Osteocyte (in vitro differentiated cells): ENCODE results near the gene MEX3B. TPM values are rescaled to one million over a fixed set of nuclear protein-coding genes. Genes with fewer than 3 reads are reported as not detected.
"Not testable (repeated sequence)": the region's sequence is repeated elsewhere in the genome, so short reads cannot be mapped to it uniquely, and the experiment has no call there.

Source experiments
- DNase-seq: peaks from one replicate; pipeline ENCODE4 v3.0.0; 2021; ENCODE audit warnings: mixed read lengths; ENCODE audit not compliant: unreplicated experiment; ENCODE audit errors: extremely low spot score
- H3K27ac Mint-ChIP-seq: one replicate; pipeline ENCODE4 v1.8.0; 2021; ENCODE audit warnings: mild to moderate bottlenecking, mixed read lengths; ENCODE audit not compliant: unreplicated experiment
- H3K27me3 Mint-ChIP-seq: one replicate; pipeline ENCODE4 v1.8.0; 2021; ENCODE audit warnings: mixed read lengths; ENCODE audit not compliant: unreplicated experiment
- H3K36me3 Mint-ChIP-seq: one replicate; pipeline ENCODE4 v1.8.0; 2021; ENCODE audit warnings: mixed read lengths; ENCODE audit not compliant: unreplicated experiment
- H3K4me1 Mint-ChIP-seq: one replicate; pipeline ENCODE4 v1.8.0; 2021; ENCODE audit warnings: mixed read lengths; ENCODE audit not compliant: unreplicated experiment
- H3K4me3 Mint-ChIP-seq: one replicate; pipeline ENCODE4 v1.8.0; 2021; ENCODE audit warnings: mild to moderate bottlenecking, moderate library complexity, mixed read lengths; ENCODE audit not compliant: unreplicated experiment
- H3K9me3 Mint-ChIP-seq: one replicate; pipeline ENCODE4 v1.8.0; 2021; ENCODE audit warnings: mixed read lengths; ENCODE audit not compliant: unreplicated experiment
- total RNA-seq: library from RNA; stranded (reverse); gene quantifications from 2 replicates; pipeline ENCODE4 v1.2.1, GENCODE V29; 2021
- TF ChIP-seq, protein P1 (sequence below): fragments of 200-600 bp; sonication (generic); IDR thresholded peaks from 2 replicates; pipeline ENCODE4 v1.5.0; 2021; ENCODE audit warnings: antibody characterized with exemption, mild to moderate bottlenecking, moderate library complexity

MEX3B gene
- total RNA-seq, 1 donor from 2014 or later = 22.7 TPM

DNA sequence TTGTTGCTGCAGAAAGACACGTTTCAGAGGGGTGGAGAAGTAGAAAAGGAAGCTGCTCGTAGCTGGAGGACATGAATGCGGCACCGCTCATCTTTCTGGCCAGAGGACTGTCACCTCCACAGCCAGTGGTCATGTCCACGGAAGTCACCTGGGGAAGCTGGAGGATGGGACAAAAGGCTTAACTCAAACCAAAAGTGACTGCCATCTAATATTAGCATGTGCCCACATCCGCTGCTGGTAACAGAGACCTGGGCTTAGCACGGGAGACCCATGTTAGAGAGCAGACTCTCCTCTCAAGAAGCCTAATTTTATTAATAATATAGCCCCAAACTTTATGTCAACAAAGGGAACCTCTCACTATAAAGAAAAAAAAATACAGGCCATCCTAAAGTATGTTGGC lies 5.9 kb downstream of the MEX3B start:
- TF ChIP-seq, protein P1, sequence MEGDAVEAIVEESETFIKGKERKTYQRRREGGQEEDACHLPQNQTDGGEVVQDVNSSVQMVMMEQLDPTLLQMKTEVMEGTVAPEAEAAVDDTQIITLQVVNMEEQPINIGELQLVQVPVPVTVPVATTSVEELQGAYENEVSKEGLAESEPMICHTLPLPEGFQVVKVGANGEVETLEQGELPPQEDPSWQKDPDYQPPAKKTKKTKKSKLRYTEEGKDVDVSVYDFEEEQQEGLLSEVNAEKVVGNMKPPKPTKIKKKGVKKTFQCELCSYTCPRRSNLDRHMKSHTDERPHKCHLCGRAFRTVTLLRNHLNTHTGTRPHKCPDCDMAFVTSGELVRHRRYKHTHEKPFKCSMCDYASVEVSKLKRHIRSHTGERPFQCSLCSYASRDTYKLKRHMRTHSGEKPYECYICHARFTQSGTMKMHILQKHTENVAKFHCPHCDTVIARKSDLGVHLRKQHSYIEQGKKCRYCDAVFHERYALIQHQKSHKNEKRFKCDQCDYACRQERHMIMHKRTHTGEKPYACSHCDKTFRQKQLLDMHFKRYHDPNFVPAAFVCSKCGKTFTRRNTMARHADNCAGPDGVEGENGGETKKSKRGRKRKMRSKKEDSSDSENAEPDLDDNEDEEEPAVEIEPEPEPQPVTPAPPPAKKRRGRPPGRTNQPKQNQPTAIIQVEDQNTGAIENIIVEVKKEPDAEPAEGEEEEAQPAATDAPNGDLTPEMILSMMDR = no peak
- no peaks in the 10 kb centered on the region for H3K9me3 Mint-ChIP-seq
- H3K4me1 Mint-ChIP-seq = peaks cover 27% of the 10 kb centered on the region
- no peak overlapping the region for H3K4me3 Mint-ChIP-seq
- H3K36me3 Mint-ChIP-seq = peaks cover 13% of the 10 kb centered on the region
- no peak overlapping the region for H3K27ac Mint-ChIP-seq
- no peak for DNase-seq
- H3K27me3 Mint-ChIP-seq = no peaks in the 10 kb centered on the region

DNA sequence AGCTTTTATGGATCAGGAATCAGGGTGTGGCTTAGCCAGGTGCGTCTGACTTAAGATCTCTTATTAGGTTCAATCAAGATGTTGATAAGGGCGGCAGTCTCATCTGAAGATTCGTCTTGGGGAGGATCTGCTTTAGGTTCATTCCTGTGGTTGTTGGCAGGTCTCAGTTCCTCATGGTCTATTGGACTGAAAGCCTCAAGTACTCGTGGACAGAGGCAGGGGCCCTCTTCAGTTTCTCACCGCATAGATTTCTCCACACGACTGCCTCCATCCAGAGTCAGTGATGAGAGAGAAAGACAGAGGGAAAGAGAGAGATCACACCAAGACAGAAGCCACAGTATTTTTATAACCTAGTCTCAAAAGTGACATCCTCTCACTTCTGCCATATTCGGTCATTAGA lies 9.4 kb downstream of the MEX3B start:
- Mint-ChIP-seq H3K27ac (no peak overlapping the region), H3K27me3 (no peaks in the 10 kb centered on the region), H3K4me1 (peaks cover 9% of the 10 kb centered on the region), H3K9me3 (no peaks in the 10 kb centered on the region), H3K4me3 (no peak overlapping the region), H3K36me3 (no peaks in the 10 kb centered on the region)
- DNase-seq = no peak
- TF ChIP-seq, protein P1 = no peak

DNA sequence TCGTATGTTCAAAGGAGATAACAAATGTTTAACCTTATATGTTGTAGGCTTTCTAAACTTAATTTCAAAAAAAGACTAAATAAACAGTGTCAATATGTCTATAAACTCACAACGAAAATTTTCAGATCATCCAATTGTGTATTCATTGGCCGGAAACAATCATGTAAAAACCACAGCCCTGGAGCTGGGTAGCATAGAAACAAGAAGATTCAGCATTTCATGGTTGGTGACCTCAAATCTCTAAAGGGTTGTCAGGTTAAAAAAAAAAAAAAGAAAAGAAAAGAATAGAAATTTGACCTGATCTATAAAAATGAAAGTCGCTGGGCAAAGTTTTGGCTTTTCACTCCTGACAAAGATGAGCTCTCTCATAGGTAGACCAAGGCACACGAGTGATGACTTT lies 13.9 kb downstream of the MEX3B start:
- TF ChIP-seq, protein P1 = no peak
- H3K27me3 Mint-ChIP-seq = no peaks in the 10 kb centered on the region
- no peaks in the 10 kb centered on the region for H3K36me3 Mint-ChIP-seq
- DNase-seq = no peak
- no peak overlapping the region for H3K4me3 Mint-ChIP-seq
- no peaks in the 10 kb centered on the region for H3K4me1 Mint-ChIP-seq
- H3K9me3 Mint-ChIP-seq = no peaks in the 10 kb centered on the region
- no peak overlapping the region for H3K27ac Mint-ChIP-seq

DNA sequence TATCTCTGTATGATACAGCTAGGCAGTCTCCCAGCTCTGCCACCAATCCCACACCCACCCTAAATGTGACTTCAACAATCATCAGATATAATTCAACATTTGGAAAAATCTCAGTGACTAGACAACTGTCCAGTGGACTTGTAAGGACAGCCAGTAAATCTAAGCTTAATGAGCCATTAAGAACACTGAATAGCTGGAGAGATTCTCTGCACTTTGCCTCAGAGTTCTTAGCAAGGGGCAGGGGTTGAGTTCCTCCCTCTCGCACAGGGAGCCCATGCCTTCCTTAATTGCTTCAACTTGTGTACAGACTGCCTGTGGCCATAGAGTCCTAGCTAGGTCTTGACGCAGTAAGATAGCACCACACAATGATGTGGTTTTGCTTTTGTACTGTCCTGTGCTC lies 15.6 kb downstream of the MEX3B start:
- Mint-ChIP-seq H3K4me1 (no peaks in the 10 kb centered on the region), H3K36me3 (no peaks in the 10 kb centered on the region), H3K27me3 (no peaks in the 10 kb centered on the region), H3K4me3 (no peak overlapping the region), H3K9me3 (no peaks in the 10 kb centered on the region), H3K27ac (no peak overlapping the region)
- DNase-seq = no peak
- TF ChIP-seq, protein P1 = no peak

DNA sequence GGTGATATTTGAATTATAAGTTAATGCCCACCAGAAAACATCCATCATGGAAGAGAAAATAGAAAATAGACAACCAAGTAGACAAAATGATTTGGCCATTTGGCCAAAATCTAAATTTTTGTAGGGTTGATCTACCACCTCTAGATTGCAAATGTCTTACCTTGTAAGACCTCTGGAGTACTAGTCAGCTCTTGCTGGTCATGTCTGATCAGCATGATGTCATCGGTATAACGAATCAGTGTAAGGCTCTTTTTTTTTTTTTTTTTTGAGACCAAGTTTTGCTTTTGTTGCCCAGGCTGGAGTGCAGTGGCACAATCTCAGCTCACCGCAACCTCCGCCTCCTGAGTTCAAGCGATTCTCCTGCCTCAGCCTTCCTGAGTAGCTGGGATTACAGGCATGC lies 17.7 kb downstream of the MEX3B start:
- H3K27me3 Mint-ChIP-seq, H3K9me3 Mint-ChIP-seq: not testable (repeated sequence)

DNA sequence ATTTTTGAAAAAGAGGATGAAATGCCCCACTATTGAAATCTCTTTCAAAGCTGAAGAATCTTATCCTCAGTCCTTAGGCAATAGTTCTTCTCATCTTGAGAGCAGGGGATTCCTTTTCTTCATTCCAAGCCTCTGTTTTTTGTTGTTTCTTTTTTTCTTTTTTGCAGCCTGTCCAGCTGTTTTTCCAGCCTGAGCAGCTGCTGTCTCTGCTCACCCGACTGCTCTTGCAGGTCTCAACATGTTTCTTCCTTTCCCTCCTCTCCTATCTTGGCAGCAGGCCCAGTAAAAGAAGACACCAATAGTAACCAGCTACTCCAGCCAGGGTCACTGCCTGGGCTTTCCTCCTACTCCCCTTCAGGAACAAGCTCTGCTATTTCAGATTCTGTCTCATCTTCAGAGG lies 23.8 kb downstream of the MEX3B start:
- H3K9me3 Mint-ChIP-seq = peaks cover 3% of the 10 kb centered on the region
- H3K27me3 Mint-ChIP-seq = peaks cover 6% of the 10 kb centered on the region
- peak; percentile 70 for DNase-seq
- peaks cover 7% of the 10 kb centered on the region for H3K4me1 Mint-ChIP-seq
- TF ChIP-seq, protein P1 = no peak
- H3K4me3 Mint-ChIP-seq = no peak overlapping the region
- peak overlapping the region; percentile 4 for H3K27ac Mint-ChIP-seq
- no peaks in the 10 kb centered on the region for H3K36me3 Mint-ChIP-seq

More for the DNA sequence above, 17.7 kb downstream of the MEX3B start:
- not testable (repeated sequence) for H3K36me3 Mint-ChIP-seq, H3K27ac Mint-ChIP-seq, H3K4me1 Mint-ChIP-seq, H3K4me3 Mint-ChIP-seq, DNase-seq
